ENCODE results near the gene MYB.

The MYB gene

GRCh38 chr6:135256866-135257265 lies 75.8 kb downstream of the MYB start:
- no peak for TF ChIP-seq ZFX (IDR thresholded peaks at IDR 0.05; ENCODE audit: borderline replicate concordance)
- no peak for TF ChIP-seq CTCF (IDR thresholded peaks at IDR 0.05)

DNA sequence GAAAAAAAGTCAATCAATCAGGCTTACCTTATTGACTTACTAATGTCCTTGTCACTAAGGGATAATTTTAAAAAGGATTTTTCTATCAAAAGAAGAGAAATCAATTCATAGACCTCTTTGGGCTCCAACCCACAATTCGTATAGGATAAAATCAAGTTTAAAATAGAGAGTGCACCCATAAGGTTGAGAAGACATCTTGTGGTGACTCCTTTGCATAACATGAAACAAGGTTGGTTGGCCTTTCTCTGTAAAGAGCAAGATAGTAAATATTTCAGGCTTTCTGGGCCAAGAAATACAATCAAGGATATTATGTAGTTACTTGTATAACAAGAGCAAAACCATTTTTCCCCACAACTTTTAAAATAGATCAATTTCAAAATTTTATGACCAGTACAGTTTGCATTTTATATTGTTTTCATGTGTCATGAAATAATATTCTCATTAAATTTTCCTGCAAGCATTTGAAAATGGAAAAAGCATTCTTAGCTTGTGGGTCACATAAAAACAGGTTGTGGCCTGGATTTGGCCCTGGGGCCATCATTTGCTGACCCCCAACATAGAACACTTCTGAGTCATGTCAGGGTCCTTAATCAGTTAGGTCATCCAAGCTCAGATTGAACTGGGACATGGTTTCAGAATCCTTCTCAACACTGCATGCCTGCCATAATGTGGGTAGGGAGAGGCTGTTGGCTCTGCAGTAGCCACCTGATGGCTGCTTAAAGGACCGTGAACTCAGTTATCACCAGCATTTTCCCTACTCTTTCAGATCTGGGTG lies 76.7 kb downstream of the MYB start:
- TF ChIP-seq CTCF (IDR thresholded peaks at IDR 0.05) (no peak), ZFX (IDR thresholded peaks at IDR 0.05; ENCODE audit: borderline replicate concordance) (no peak)
- H3K27ac ChIP-seq: no peak overlapping the region

More at GRCh38 chr6:135256866-135257265, 75.8 kb downstream of the MYB start:
- H3K27ac ChIP-seq: no peak overlapping the region

DNA sequence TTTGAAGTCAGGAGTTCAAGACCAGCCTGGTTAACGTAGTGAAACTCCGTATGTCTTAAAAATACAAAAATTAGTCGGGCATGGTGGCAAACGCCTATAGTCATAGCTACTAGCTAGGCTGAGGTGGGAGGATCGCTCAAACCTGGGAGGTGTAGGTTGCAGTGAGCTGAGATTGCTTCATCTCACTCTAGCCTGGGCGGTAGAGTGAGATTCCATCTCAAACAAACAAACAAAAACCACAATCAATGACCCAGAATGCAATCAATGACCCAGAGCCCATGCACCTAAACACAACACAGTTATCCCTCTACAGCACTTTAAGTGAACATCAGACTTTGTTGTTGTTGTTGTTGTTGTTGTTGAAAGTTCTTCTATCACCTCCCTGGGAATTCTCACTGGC lies 77.9 kb downstream of the MYB start:
- TF ChIP-seq ZFX (IDR thresholded peaks at IDR 0.05; ENCODE audit: borderline replicate concordance): no peak
- H3K27ac ChIP-seq: no peak overlapping the region

DNA sequence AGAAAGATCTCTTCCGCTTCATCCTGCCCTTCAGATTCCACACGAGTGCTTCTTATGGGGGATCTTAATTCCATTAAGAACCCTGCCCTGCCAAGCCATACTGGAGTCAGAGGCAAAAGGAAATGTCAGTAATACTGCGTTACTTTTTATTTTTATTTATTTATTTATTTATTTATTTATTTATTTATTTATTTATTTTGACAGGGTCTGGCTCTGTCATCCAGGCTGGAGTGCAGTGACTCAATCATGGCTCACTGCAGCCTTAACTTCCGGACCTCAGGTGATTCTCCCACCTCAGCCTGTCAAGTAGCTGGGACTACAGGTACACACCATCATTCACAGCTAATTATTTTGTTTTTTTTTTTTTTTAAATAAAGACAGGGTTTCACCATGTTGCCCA lies 79.5 kb downstream of the MYB start:
- no peak overlapping the region for H3K27ac ChIP-seq
- TF ChIP-seq CTCF (IDR thresholded peaks at IDR 0.05): no peak

DNA sequence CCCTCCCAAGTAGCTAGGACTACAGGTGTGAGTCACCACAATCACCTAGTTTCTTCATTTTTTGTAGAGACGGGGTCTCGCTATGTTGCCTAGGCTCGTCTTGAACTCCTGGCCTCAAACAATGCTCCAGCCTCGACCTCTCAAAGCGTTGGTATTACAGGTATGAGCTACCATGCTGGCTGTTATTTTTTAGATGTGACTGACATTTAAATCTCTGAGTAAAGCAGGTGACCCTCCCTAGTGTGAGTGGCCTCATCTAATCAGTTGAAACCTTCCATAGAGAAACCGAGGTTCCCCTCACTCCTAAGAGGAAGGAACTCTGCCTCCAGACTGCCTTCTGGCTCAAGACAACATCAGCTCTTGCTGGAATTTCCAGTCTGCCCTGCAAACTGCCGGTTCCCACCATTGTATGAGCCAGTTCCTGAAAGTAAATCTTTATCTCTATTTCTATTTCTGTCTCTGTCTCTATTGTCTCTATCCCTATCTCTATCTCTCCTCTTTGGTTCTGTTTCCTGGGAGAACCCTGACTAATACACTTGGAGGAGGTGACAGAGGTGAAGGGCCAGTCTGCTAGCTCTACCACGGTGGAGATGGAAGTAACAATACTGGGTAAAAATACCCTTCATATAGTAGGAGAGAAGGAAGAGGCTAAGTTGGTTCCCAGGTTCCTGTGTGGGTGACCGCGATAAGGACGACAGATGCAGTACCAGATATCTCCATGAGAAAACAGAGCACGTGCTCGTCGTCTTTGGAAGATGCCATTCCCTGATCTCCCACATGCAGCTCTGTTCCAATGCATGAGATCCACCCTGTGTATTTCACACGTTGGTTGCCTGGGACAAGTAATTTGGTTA lies 81.0 kb downstream of the MYB start:
- TF ChIP-seq CTCF (IDR thresholded peaks at IDR 0.05): no peak
- TF ChIP-seq ZFX (IDR thresholded peaks at IDR 0.05; ENCODE audit: borderline replicate concordance): no peak
- H3K27ac ChIP-seq: no peak overlapping the region

DNA sequence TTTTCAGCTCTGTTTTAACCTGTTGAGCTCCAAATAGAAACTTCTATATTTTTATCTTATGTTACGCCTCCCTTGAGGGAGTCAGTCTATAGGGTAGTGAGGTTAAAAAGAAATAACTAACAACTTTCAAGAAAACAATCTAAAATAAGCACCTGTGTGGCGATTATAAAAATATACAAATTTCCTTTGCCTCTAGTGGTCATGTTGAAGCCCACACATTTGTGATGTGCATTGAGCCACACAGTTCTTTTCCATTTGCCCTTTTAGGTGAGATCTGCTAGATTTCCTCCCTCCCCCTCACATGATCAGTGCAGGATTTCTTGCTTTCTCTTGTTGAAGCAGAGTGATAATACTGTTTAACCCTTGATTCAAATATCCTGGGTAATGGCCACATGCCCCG lies 84.2 kb downstream of the MYB start:
- TF ChIP-seq CTCF (IDR thresholded peaks at IDR 0.05): no peak
- TF ChIP-seq ZFX (IDR thresholded peaks at IDR 0.05; ENCODE audit: borderline replicate concordance): no peak
- H3K27ac ChIP-seq: no peak overlapping the region

DNA sequence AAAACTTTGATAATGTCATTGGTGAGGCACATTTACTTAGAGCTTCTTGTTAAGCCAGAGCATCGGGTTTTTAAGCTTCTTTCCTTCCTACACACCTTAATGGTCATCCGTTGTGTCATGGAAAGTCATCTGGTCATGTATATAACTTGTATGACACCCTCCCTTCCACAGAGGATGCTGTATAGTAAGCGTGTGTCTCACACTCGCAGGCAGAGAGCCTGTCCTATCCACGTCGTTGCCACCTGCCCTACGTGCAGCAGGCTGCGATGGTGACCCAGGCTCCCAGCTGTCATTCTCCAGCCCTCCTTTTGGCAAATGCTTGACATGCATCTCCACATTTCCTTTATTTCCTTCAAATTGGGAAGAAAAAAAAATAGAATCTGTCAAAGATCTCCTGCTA lies 85.6 kb downstream of the MYB start:
- H3K27ac ChIP-seq: no peak overlapping the region
- TF ChIP-seq ZFX (IDR thresholded peaks at IDR 0.05; ENCODE audit: borderline replicate concordance) (no peak), CTCF (IDR thresholded peaks at IDR 0.05) (no peak)
